GM23248 (cell line): ENCODE results near the gene DDA1.

ENCODE experiments used
- EZH2 ChIP-seq: fragments of 200-600 bp; sonication (generic); IDR thresholded peaks from 2 replicates; pipeline ENCODE4 v1.6.1; 2018; ENCODE audit warnings: antibody characterized with exemption, mild to moderate bottlenecking; ENCODE audit not compliant: insufficient read depth, poor library complexity, severe bottlenecking
- EZH2phosphoT487 ChIP-seq: fragments of 200-600 bp; sonication (generic); IDR thresholded peaks from 2 replicates; pipeline ENCODE4 v1.6.1; 2018; ENCODE audit warnings: antibody characterized with exemption, moderate library complexity, mild to moderate bottlenecking, low read depth; ENCODE audit not compliant: insufficient read depth

- no peak for TF ChIP-seq EZH2
- TF ChIP-seq EZH2phosphoT487, result no peak
Observed at GRCh38 chr19:17321655-17322489, 12.5 kb downstream of the DDA1 start.
